Measurements from ENCODE around the gene SRPRA.

The SRPRA gene

DNA sequence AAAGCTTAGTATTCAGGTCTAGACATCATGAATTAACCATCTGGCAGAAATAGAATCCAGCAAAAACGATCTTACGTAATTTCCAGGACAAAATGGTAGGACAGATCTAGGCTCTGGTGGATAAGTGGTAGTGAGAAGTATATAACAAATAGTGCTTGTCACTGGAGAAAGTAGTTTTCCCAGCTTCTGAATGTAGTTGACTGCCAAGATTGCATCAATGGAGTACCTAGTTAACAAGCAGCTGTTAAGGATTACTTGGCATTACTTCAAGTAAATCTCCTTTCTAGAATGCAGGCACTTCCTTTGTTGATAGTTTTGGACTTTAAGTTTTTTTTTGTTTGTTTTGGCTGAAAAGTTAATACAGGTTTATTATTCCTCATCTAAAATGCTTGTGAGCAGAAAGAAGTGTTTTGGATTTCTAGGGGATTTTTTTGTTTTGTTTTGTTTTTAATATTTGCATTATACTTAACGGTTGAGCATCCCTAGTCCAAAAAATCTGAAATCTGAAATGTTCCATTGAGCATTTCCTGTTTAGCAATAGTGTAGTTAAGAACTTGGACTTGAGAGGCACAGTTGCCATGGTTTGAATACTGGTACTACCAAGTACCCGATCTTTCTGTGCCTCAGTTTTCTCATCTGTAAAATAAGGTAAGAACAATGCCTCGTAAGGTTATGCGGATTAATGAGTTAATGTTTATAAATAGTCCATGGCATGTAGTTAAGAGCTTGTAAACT, 36.8 kb downstream of the SRPRA start:
- Mint-ChIP-seq H3K27me3 (no peaks in the 10 kb centered on the region), H3K36me3 (peaks cover 16% of the 10 kb centered on the region), H3K27ac (no peak overlapping the region), H3K9me3 (no peaks in the 10 kb centered on the region), H3K4me1 (peaks cover 3% of the 10 kb centered on the region), H3K4me3 (no peak overlapping the region)
- ATAC-seq (ENCODE audit: low read depth): no peak
- no peak for DNase-seq (ENCODE audit: low spot score in 2 of 2)

DNA sequence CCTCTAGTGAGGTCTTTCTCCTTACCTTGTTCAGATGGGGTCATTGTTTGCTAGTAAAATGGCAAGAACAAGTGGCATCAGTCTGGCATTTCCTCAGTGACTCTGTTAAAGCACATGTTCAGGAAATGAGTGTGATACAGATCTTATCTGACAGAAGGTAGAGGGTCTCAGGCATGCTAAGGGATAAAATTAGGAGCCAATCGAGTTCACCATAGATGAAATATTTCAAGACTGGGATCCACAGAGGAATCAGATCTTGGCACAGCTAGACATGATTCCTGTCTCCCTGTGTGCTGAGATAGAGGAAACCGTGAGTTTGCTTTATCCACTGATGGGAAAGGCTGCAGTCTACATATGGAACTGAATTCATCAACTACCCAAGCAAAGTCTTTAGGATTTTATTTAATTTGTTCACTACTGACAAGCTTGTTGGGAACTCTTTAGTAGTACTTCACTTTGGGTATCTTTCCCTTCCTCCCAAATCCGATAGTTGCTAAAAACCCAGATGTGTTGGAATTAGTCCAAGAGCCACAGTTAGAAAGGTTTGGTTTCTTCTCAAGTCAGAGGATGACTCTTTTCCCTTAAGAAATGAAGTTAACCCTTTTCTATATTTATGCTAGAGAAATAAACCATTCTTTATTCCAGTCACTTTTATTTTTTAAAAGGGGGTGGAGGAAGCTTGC, 38.7 kb downstream of the SRPRA start:
- Mint-ChIP-seq H3K27ac (no peak overlapping the region), H3K4me3 (no peak overlapping the region)
- no peak for DNase-seq (ENCODE audit: low spot score in 2 of 2)

DNA sequence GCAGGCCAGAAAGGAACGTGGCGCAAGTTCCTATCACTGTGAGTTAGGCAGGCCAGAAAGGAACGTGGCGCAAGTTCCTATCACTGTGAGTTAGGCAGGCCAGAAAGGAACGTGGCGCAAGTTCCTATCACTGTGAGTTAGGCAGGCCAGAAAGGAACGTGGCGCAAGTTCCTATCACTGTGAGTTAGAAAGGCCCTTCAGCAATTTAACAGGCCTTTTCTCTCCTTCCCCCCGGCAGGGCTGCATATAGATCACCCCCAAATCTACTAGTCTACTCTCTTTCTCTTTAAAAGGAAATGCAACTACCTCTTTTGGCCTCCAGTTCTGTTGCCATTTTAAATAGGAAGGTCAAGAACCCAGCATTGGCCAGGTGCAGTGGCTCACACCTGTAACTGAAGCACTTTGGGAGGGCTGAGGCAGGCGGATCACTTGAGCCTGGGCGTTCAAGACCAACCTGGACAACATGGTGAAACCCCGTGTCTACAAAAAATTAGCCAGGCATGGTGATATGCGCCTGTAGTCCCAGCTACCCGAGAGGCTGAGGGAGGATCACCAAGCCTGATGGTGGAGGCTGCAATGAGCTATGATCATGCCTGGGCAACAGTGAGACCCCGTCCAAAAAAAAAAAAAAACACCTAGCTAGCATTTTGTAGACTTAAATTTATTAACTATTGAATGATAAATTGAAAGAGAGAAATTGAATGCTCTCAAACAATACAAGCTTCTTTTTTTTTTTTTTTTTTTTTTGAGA, 42.2 kb downstream of the SRPRA start:
- Mint-ChIP-seq H3K36me3 (peaks cover 14% of the 10 kb centered on the region), H3K9me3 (peaks cover 3% of the 10 kb centered on the region), H3K27me3 (no peaks in the 10 kb centered on the region), H3K4me1 (peaks cover under 1% of the 10 kb centered on the region), H3K27ac (no peak overlapping the region), H3K4me3 (no peak overlapping the region)
- ATAC-seq (ENCODE audit: low read depth): no peak
- no peak for DNase-seq (ENCODE audit: low spot score in 2 of 2)

More for the DNA sequence above, 38.7 kb downstream of the SRPRA start:
- Mint-ChIP-seq H3K4me1 (peaks cover 3% of the 10 kb centered on the region), H3K9me3 (peaks cover 3% of the 10 kb centered on the region), H3K36me3 (peaks cover 12% of the 10 kb centered on the region), H3K27me3 (no peaks in the 10 kb centered on the region)
- ATAC-seq (ENCODE audit: low read depth): no peak

DNA sequence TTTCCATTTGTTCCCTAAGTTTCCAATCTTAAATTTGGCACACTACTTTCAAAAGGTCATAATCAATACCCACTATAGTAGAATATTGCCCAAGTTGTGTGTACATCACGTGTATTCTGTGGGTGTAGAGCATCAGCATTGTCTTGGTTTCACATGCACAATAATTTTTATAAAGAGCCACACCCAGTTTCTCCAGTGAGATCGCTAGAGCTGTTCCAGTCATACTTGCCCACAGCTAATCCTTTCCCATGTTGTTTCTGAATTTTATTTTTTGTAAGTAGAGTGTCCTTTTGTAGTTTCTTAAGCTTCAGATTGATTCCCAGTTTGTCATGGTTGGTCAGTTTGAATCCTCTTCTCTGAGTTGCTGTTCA, 43.4 kb downstream of the SRPRA start:
- Mint-ChIP-seq H3K9me3 (peaks cover 3% of the 10 kb centered on the region), H3K4me3 (no peak overlapping the region), H3K4me1 (no peaks in the 10 kb centered on the region), H3K27me3 (no peaks in the 10 kb centered on the region), H3K36me3 (peaks cover 11% of the 10 kb centered on the region), H3K27ac (no peak overlapping the region)
- no peak for ATAC-seq (ENCODE audit: low read depth)
- no peak for DNase-seq (ENCODE audit: low spot score in 2 of 2)

DNA sequence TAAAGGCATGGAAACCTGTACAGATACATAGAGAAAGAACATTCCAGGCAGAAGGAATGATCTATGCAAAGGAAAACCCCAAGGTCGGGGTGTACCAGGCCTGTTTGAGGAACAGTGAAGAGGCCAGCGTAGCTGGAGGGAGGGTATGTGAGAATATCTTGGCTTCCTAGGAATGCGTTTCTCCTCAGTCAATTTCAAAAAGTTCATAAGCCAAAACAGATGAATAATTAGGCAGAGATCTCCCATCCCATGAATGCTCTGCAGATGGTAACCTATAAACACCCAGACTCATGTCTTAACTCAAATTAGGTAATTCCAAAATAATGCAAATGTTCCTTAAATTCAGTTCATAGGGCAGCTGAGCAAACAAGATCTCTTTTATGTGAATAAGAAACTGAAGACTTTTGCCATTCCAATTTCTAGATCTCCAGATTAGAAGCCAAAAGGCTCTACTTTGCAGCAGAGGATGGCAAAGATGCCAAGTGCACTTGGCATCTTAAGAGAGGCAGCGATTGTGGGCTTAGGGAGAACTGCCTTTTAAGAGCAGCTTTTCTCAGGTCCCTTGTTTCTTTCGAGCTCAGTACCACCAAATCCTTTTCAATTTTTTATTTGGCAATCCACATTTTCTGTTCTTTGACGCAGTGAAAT, 43.9 kb downstream of the SRPRA start:
- no peak overlapping the region for H3K27ac Mint-ChIP-seq
- ATAC-seq (ENCODE audit: low read depth): no peak
- H3K36me3 Mint-ChIP-seq: peaks cover 10% of the 10 kb centered on the region
- DNase-seq (ENCODE audit: low spot score in 2 of 2): no peak
- no peak overlapping the region for H3K4me3 Mint-ChIP-seq
- H3K4me1 Mint-ChIP-seq: no peaks in the 10 kb centered on the region
- peaks cover 3% of the 10 kb centered on the region for H3K9me3 Mint-ChIP-seq
- no peaks in the 10 kb centered on the region for H3K27me3 Mint-ChIP-seq

DNA sequence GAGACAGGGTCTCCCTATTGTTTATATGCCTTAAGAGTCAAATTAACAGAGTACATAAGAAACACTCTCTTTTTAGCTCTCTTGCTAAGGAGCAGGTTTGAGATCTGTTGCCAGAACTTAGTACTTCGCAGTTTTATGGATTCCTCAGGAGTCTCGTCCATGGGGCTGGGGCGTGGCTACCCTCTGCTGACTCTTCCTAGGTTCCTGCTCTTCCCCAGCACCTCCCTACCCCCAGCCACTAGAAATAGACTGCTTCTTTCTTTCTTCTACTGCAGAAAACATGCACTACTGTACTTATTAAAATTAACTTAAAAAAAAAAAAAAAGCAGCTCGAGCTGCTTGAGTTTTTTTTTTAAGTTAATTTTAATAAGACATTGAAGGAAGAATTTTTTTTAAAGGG, 49.1 kb downstream of the SRPRA start:
- Mint-ChIP-seq H3K4me1 (peaks cover 18% of the 10 kb centered on the region), H3K9me3 (no peaks in the 10 kb centered on the region), H3K36me3 (peaks cover 2% of the 10 kb centered on the region), H3K27ac (no peak overlapping the region), H3K4me3 (no peak overlapping the region), H3K27me3 (no peaks in the 10 kb centered on the region)
- no peak for DNase-seq (ENCODE audit: low spot score in 2 of 2)
- no peak for ATAC-seq (ENCODE audit: low read depth)

DNA sequence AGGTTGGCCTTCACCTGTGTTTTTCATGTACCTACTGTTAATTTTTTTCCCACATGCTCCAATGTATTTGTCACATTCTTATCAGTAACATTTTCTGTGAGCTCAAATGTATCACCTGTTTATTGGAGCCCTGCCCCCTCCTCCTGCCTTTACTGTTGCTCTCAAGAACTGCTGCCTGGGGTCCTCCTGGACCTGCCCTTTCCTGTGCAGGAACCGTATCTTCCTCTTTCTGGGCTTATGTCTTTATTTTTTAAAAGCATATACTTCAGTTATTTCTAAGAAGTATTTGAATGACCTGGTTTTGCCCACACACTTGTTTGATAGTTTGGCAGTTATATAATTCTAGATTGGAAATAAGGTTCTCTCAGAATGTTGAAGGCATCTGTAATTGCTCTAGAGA, 51.2 kb downstream of the SRPRA start:
- no peak for ATAC-seq (ENCODE audit: low read depth)
- H3K9me3 Mint-ChIP-seq: no peaks in the 10 kb centered on the region
- no peaks in the 10 kb centered on the region for H3K27me3 Mint-ChIP-seq
- H3K36me3 Mint-ChIP-seq: no peaks in the 10 kb centered on the region
- DNase-seq (ENCODE audit: low spot score in 2 of 2): no peak
- H3K27ac Mint-ChIP-seq: peak overlapping the region; percentile 9
- peaks cover 28% of the 10 kb centered on the region for H3K4me1 Mint-ChIP-seq
- H3K4me3 Mint-ChIP-seq: no peak overlapping the region

DNA sequence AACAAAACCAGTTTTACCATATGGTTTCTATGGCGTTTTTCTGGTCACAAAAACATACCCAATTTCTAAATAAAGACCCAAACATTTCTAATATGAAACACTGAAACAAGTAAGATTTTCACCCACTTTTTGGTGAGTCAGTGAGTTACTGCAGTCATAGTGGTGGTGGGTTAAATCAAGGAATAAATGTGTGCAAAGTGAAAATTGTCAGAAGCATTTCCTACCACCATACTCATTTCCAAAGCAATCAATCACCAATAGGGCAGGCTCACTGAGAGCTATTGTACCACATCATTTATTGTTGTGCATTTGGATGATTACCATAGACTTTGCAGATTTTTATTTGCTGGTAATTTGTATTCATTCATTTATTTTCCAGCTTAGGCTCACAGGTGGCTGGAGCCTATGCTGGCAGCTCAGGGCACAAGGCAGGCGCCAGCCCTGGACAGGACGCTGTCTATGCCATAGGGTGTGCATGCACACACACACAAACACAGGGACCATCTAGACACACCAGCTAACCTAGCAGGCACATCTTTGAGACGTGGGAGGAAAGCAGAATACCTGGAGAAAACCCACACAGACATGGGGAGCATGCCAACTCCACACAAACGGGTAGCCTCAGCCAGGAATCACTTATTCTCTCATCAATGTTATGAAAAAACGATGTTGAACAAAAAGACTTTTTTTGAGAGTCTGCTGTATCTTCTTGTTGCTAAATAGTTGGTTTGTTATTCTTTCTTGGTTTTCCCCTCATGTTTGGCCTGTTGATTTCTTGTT, 52.0 kb downstream of the SRPRA start:
- no peaks in the 10 kb centered on the region for H3K27me3 Mint-ChIP-seq
- no peak overlapping the region for H3K27ac Mint-ChIP-seq
- peaks cover 35% of the 10 kb centered on the region for H3K4me1 Mint-ChIP-seq
- DNase-seq (ENCODE audit: low spot score in 2 of 2): no peak
- ATAC-seq (ENCODE audit: low read depth): no peak
- H3K36me3 Mint-ChIP-seq: no peaks in the 10 kb centered on the region
- H3K4me3 Mint-ChIP-seq: no peak overlapping the region
- H3K9me3 Mint-ChIP-seq: no peaks in the 10 kb centered on the region

DNA sequence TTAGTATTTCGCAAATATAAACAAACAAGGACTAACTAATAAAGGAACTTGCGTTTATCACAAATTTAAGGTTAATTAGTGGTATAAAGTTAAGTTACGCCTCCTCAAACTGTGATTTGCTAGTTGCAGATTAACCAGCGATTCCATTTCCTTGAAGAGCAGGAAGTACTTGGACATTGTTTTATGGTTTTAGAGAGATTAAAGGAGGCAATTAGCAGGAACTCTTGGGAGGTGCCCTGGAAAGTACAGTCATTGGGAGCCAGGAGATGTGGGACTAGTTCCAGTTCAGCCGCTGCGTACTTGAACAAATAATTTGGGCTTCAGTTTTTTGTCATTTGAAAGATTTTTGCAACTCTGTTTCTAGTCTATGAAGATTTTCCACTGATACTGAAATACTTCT, 53.9 kb downstream of the SRPRA start:
- no peak overlapping the region for H3K4me3 Mint-ChIP-seq
- no peak for ATAC-seq (ENCODE audit: low read depth)
- peaks cover 42% of the 10 kb centered on the region for H3K4me1 Mint-ChIP-seq
- peaks cover 1% of the 10 kb centered on the region for H3K36me3 Mint-ChIP-seq
- no peak for DNase-seq (ENCODE audit: low spot score in 2 of 2)
- no peak overlapping the region for H3K27ac Mint-ChIP-seq
- H3K27me3 Mint-ChIP-seq: no peaks in the 10 kb centered on the region
- H3K9me3 Mint-ChIP-seq: no peaks in the 10 kb centered on the region

DNA sequence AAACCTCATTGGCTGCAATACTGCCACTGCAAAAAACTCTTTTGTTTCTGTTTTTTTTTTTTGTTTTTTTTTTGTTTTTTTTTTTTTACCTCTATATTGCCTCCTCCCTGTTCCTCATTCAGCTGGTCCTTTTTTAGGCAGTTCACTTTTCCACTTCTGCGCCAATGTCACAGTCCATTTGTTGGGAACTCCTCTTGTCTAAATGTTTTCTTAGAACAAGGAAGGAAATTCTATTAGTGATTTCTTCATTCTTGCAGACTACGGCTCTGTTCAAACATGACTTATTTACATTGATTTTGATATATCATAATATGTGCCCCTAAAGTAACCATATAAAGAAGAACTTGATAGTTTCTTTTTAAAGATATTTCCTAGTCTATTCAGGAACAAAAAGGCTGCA, 54.3 kb downstream of the SRPRA start:
- Mint-ChIP-seq H3K27me3 (no peaks in the 10 kb centered on the region), H3K4me1 (peaks cover 42% of the 10 kb centered on the region), H3K9me3 (no peaks in the 10 kb centered on the region), H3K36me3 (peaks cover 3% of the 10 kb centered on the region), H3K4me3 (no peak overlapping the region), H3K27ac (no peak overlapping the region)
- DNase-seq (ENCODE audit: low spot score in 2 of 2) (no peak), ATAC-seq (ENCODE audit: low read depth) (no peak)

All from memory B cell (primary cell).